GM12801 (cell line): Measurements from ENCODE around the gene AGPAT1.

Experiments
- CTCF ChIP-seq: IDR thresholded peaks from one replicate; pipeline ENCODE4 v1.5.1; 2011; ENCODE audit warnings: control low read depth; ENCODE audit not compliant: insufficient read length; ENCODE audit errors: extremely low read depth

AGPAT1 gene

GRCh38 chr6:32179766-32180405 lies 4.0 kb upstream of the AGPAT1 start:
- no peak for TF ChIP-seq CTCF

GRCh38 chr6:32178547-32179440 lies 2.9 kb upstream of the AGPAT1 start:
- no peak for TF ChIP-seq CTCF

GRCh38 chr6:32177788-32178546 lies 2.1 kb upstream of the AGPAT1 start, which contains the start of gene RNF5:
TSS of gene RNF5 (plus strand) at chr6:32178405. CDS start at chr6:32178512, 107 bp downstream.
- no peak for TF ChIP-seq CTCF

- no peak for TF ChIP-seq CTCF
These were observed 1.4 kb upstream of the AGPAT1 start for GRCh38 chr6:32177183-32177787.

- no peak for TF ChIP-seq CTCF
These were observed 745 bp upstream of the AGPAT1 start for GRCh38 chr6:32176476-32177182.

GRCh38 chr6:32175322-32175710 lies 568 bp downstream of the AGPAT1 start:
- no peak for TF ChIP-seq CTCF
